HL-60 (cell line): ENCODE results near the gene NUDCD3.

Experiments
- DNase-seq, 2 experiments: peaks; one replicate each; pipeline ENCODE4 v3.0.0-alpha.2; 2010 to 2020; ENCODE audit warnings: low read depth in 1 of 2, low spot score in 1 of 2
- H3K27ac ChIP-seq: fragments of 250-450 bp; sonication (Bioruptor Pico); replicated peaks from 2 replicates; pipeline ENCODE4 v1.5.1; 2020; ENCODE audit warnings: mild to moderate bottlenecking, moderate library complexity
- H3K27me3 ChIP-seq: fragments of 250-450 bp; sonication (Bioruptor Pico); 2 replicates; pipeline ENCODE4 v1.5.1; 2021; ENCODE audit warnings: mild to moderate bottlenecking, moderate library complexity; ENCODE audit not compliant: insufficient read depth, poor library complexity, severe bottlenecking
- H3K4me3 ChIP-seq: replicated peaks from 2 replicates; pipeline ENCODE4 v1.5.1; 2011; ENCODE audit warnings: mild to moderate bottlenecking, control low read depth, low read length; ENCODE audit not compliant: insufficient read depth
- CTCF ChIP-seq: IDR thresholded peaks from one replicate; pipeline ENCODE4 v1.5.1; 2011; ENCODE audit warnings: low read length, control low read depth, inconsistent platforms; ENCODE audit not compliant: insufficient read depth
- GABPA ChIP-seq: IDR thresholded peaks from 2 replicates; pipeline ENCODE4 v1.6.1; 2012; ENCODE audit warnings: low read depth
- POLR2AphosphoS5 ChIP-seq: IDR thresholded peaks from 2 replicates; pipeline ENCODE4 v1.6.1; 2012; ENCODE audit warnings: low read depth
- REST ChIP-seq: IDR thresholded peaks from 2 replicates; pipeline ENCODE4 v1.6.1; 2012; ENCODE audit warnings: low read depth; ENCODE audit not compliant: insufficient replicate concordance
- SPI1 ChIP-seq: IDR thresholded peaks from 2 replicates; pipeline ENCODE4 v1.6.1; 2012; ENCODE audit warnings: low read depth, mild to moderate bottlenecking, borderline replicate concordance

The NUDCD3 gene

DNA sequence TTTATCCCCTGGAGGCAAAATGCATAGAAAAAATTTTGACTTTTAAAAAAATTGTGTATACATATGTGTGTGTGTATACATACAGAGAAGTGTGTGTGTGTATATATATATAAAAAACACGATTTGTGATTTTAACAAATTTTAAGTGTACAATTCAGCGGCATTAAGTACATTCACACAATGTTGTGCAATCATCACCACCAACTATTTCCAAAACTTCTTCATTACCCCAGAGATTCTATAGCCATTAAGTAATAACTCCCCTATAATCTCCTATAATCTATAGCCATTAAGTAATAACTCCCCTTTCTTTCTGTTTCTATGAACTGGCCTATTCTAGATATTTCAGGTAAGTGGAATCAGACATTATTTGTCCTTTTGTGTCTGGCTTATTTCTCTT is 144.4 kb downstream of the NUDCD3 start:
- H3K4me3 ChIP-seq, result no peak overlapping the region
- H3K27me3 ChIP-seq, result no peaks in the 10 kb centered on the region
- no peak for DNase-seq
- no peak for TF ChIP-seq GABPA
- H3K27ac ChIP-seq, result no peak overlapping the region

GRCh38 chr7:44341401-44341800 is 149.1 kb downstream of the NUDCD3 start:
- Histone ChIP-seq H3K27ac (no peak overlapping the region), H3K4me3 (no peak overlapping the region), H3K27me3 (no peaks in the 10 kb centered on the region)
- TF ChIP-seq SPI1, result no peak
- TF ChIP-seq GABPA, result no peak
- TF ChIP-seq REST, result no peak
- no peak for TF ChIP-seq POLR2AphosphoS5
- no peak for TF ChIP-seq CTCF
- no peak for DNase-seq

- TF ChIP-seq REST (no peak), GABPA (no peak), CTCF (no peak), POLR2AphosphoS5 (no peak), SPI1 (no peak)
- no peak overlapping the region for H3K4me3 ChIP-seq
- no peak for DNase-seq
- H3K27ac ChIP-seq, result no peak overlapping the region
- H3K27me3 ChIP-seq, result no peaks in the 10 kb centered on the region
Measured at GRCh38 chr7:44338600-44338999, 151.9 kb downstream of the NUDCD3 start.

DNA sequence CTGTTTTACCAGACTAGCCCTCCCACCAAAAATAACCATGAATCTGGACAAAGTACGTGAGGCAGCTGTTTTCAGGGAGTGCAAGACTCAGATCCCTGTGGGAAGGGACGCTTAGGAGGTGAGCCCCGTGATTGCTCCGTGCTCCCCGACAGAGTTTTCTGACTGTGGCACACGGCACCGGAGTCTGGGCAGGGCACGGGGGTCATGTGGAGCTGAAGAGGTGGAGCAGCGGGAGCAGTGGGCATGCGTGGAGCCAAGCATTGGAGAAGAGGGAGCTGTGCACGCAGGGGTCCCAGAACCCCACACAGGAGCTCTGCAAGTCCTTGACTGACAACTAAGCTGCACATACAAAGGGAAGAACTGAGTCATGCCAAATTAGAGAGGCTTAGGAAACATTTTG is 154.0 kb downstream of the NUDCD3 start:
- DNase-seq, result no peak
- TF ChIP-seq REST (no peak), POLR2AphosphoS5 (no peak), SPI1 (no peak), GABPA (no peak), CTCF (no peak)
- H3K4me3 ChIP-seq, result no peak overlapping the region
- H3K27me3 ChIP-seq, result no peaks in the 10 kb centered on the region
- H3K27ac ChIP-seq, result no peak overlapping the region
